WTC11 (cell line): ENCODE results near the gene ZNF341.

ENCODE experiments used
- SOX15 ChIP-seq: fragments of 250-450 bp; sonication (Bioruptor Pico); IDR thresholded peaks from 2 replicates; pipeline ENCODE4 v1.9.0; 2021; ENCODE audit warnings: mild to moderate bottlenecking
- TEAD1 ChIP-seq: sonication (generic); formaldehyde crosslinking; IDR thresholded peaks from 2 replicates; pipeline ENCODE4 v1.8.0; 2022; ENCODE audit warnings: mild to moderate bottlenecking, missing genetic modification reagents
- ZNF232 ChIP-seq: sonication (generic); formaldehyde crosslinking; IDR thresholded peaks from 2 replicates; pipeline ENCODE4 v1.8.0; 2022; ENCODE audit warnings: mild to moderate bottlenecking, missing genetic modification reagents
- TF ChIP-seq, protein P1 (sequence below): fragments of 250-450 bp; sonication (Bioruptor Pico); IDR thresholded peaks from 2 replicates; pipeline ENCODE4 v2.1.2; 2022; ENCODE audit warnings: mild to moderate bottlenecking, moderate library complexity
- TF ChIP-seq, protein P2 (sequence below): fragments of 200-600 bp; IDR thresholded peaks from 2 replicates; pipeline ENCODE4 v1.8.0; 2022; ENCODE audit warnings: antibody characterized with exemption
- TF ChIP-seq, protein P3 (sequence below): sonication (generic); formaldehyde crosslinking; IDR thresholded peaks from 2 replicates; pipeline ENCODE4 v1.8.1; 2022; ENCODE audit warnings: low read depth, mild to moderate bottlenecking, moderate library complexity, missing genetic modification reagents, borderline replicate concordance

DNA sequence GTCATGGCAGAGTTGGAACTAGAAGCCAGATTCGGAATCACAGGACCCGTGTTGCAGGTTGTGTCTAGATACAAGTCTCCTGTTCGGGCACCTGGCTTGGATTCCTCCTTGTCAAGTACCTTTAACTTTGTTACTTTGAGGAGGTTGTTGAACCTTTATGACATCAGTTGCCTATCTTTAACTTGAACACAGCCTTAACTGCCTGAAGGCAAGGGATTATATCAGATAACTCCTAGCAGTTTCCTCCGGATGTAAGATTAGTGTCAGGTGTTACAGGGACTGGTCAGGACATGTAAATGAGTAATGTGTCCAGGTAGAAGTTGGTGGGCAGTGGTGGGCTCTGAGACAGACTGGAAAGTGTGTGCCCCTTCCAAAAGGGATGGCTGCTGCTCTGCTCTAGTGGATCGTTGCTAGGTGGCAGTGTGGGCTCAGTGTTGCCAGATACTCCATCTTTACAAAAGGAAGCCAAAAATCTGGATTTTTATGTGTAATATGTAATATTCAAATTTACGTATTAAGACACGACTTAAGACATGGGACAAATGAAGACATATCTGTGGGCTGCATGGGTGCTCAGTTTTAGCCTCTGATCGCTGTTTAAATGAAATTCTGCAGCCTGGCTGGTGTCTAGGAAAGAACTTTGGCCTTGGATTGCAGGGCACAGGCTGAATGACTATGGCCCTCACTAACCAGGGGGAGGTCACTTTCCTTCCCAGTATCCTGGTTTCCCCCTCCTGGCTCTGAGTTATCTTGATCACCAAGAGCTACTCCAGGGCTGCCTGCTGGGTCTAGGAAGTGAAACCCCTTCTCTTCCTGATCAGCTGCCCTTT lies 106.5 kb downstream of the ZNF341 start:
- TF ChIP-seq TEAD1 (CRISPR knock-in tag) (no peak), ZNF232 (CRISPR knock-in tag) (no peak), SOX15 (no peak)
- TF ChIP-seq, protein P1, sequence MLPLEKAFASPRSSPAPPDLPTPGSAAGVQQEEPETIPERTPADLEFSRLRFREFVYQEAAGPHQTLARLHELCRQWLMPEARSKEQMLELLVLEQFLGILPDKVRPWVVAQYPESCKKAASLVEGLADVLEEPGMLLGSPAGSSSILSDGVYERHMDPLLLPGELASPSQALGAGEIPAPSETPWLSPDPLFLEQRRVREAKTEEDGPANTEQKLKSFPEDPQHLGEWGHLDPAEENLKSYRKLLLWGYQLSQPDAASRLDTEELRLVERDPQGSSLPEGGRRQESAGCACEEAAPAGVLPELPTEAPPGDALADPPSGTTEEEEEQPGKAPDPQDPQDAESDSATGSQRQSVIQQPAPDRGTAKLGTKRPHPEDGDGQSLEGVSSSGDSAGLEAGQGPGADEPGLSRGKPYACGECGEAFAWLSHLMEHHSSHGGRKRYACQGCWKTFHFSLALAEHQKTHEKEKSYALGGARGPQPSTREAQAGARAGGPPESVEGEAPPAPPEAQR (CRISPR knock-in tag) = no peak
- TF ChIP-seq, protein P2, sequence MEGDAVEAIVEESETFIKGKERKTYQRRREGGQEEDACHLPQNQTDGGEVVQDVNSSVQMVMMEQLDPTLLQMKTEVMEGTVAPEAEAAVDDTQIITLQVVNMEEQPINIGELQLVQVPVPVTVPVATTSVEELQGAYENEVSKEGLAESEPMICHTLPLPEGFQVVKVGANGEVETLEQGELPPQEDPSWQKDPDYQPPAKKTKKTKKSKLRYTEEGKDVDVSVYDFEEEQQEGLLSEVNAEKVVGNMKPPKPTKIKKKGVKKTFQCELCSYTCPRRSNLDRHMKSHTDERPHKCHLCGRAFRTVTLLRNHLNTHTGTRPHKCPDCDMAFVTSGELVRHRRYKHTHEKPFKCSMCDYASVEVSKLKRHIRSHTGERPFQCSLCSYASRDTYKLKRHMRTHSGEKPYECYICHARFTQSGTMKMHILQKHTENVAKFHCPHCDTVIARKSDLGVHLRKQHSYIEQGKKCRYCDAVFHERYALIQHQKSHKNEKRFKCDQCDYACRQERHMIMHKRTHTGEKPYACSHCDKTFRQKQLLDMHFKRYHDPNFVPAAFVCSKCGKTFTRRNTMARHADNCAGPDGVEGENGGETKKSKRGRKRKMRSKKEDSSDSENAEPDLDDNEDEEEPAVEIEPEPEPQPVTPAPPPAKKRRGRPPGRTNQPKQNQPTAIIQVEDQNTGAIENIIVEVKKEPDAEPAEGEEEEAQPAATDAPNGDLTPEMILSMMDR = no peak
- TF ChIP-seq, protein P3, sequence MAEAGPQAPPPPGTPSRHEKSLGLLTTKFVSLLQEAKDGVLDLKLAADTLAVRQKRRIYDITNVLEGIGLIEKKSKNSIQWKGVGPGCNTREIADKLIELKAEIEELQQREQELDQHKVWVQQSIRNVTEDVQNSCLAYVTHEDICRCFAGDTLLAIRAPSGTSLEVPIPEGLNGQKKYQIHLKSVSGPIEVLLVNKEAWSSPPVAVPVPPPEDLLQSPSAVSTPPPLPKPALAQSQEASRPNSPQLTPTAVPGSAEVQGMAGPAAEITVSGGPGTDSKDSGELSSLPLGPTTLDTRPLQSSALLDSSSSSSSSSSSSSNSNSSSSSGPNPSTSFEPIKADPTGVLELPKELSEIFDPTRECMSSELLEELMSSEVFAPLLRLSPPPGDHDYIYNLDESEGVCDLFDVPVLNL (CRISPR knock-in tag) = no peak
